ENCODE measurements around the gene ISM1.

GRCh38 chr20:13212750-13213149 lies 8.3 kb upstream of the ISM1 start:
- no peak for TF ChIP-seq CTCF (IDR thresholded peaks at IDR 0.05; ENCODE audit: low read length)
- no peak for TF ChIP-seq EZH2 (IDR thresholded peaks at IDR 0.05; ENCODE audit: borderline replicate concordance, low read length)
